Hematopoietic multipotent progenitor cell treated with erythropoietin and hydrocortisone succinate and interleukin-3 and kit ligand, for 15 days (in vitro differentiated cells): Measurements from ENCODE around the gene JMJD6.
"Not testable (repeated sequence)": the region's sequence is repeated elsewhere in the genome, so short reads cannot be mapped to it uniquely, and the experiment has no call there.

Source experiments
- DNase-seq: peaks from one replicate; pipeline ENCODE4 v3.0.0-alpha.2; 2015; ENCODE audit warnings: low spot score

The JMJD6 gene

GRCh38 chr17:76736349-76737081 lies 10.1 kb upstream of the JMJD6 start:
- DNase-seq, result peak; percentile 81

GRCh38 chr17:76735586-76736348 lies 9.4 kb upstream of the JMJD6 start:
- no peak for DNase-seq

- peak; percentile 49 for DNase-seq
These were observed 8.6 kb upstream of the JMJD6 start for GRCh38 chr17:76735006-76735405.

- no peak for DNase-seq
These were observed 7.9 kb upstream of the JMJD6 start for GRCh38 chr17:76734080-76734840.

GRCh38 chr17:76733618-76733957 lies 7.2 kb upstream of the JMJD6 start:
- no peak for DNase-seq

GRCh38 chr17:76732734-76733617 lies 6.6 kb upstream of the JMJD6 start:
- no peak for DNase-seq

- not testable (repeated sequence) for DNase-seq
These were observed 5.7 kb upstream of the JMJD6 start for GRCh38 chr17:76731800-76732733.

- DNase-seq, result no peak
These were observed 1.5 kb upstream of the JMJD6 start for GRCh38 chr17:76727745-76728456.

- DNase-seq, result peak; percentile 73
These were observed 641 bp upstream of the JMJD6 start, which contains the start of gene METTL23 for GRCh38 chr17:76726776-76727718. Gene METTL23, plus strand, starts transcription at chr17:76726839. Its CDS starts 2,872 bp downstream, at chr17:76729711.

GRCh38 chr17:76725580-76726230 lies 701 bp downstream of the JMJD6 start:
- DNase-seq, result peak; percentile 65

GRCh38 chr17:76723812-76724211 lies 2.6 kb downstream of the JMJD6 start:
- DNase-seq, result no peak

GRCh38 chr17:76722977-76723376 lies 3.4 kb downstream of the JMJD6 start:
- not testable (repeated sequence) for DNase-seq

GRCh38 chr17:76722279-76722678 lies 4.1 kb downstream of the JMJD6 start:
- no peak for DNase-seq

GRCh38 chr17:76721463-76721862 lies 4.9 kb downstream of the JMJD6 start:
- DNase-seq, result no peak

- no peak for DNase-seq
These were observed 5.5 kb downstream of the JMJD6 start for GRCh38 chr17:76720941-76721340.

- no peak for DNase-seq
These were observed 6.2 kb downstream of the JMJD6 start for GRCh38 chr17:76720211-76720610.

GRCh38 chr17:76718516-76718915 lies 7.9 kb downstream of the JMJD6 start:
- no peak for DNase-seq

- DNase-seq, result no peak
These were observed 9.6 kb downstream of the JMJD6 start for GRCh38 chr17:76716839-76717215.
